ENCODE results near the gene ACY1. TPM values are rescaled to one million over a fixed set of nuclear protein-coding genes. Genes with fewer than 3 reads are reported as not detected.

The ACY1 gene
- total RNA-seq, 2 experiments from 2014 or later = 3.3 to 4.0 TPM

GRCh38 chr3:52010431-52010830 lies 27.1 kb downstream of the ACY1 start:
- Histone ChIP-seq H2AFZ (ENCODE audit: low read length) (no peak overlapping the region), H3K9me2 (ENCODE audit: insufficient read depth, low read length) (no peaks in the 10 kb centered on the region), H3K36me3 (ENCODE audit: insufficient read depth, low read length) (no peaks in the 10 kb centered on the region), H3K4me1 (ENCODE audit: insufficient read depth, low read length, poor library complexity, severe bottlenecking) (peaks cover 14% of the 10 kb centered on the region), H3K4me2 (ENCODE audit: low read length) (no peak overlapping the region), H3K9me3 (ENCODE audit: low read length) (no peaks in the 10 kb centered on the region), H4K20me1 (ENCODE audit: insufficient read depth, low read length) (no peaks in the 10 kb centered on the region), H3K79me2 (ENCODE audit: insufficient read depth, low read depth, low read length) (no peaks in the 10 kb centered on the region), H3K4me3 (ENCODE audit: low read depth, low read length, poor library complexity, severe bottlenecking) (no peak overlapping the region), H3K27ac (ENCODE audit: low read depth, low read length, poor library complexity, severe bottlenecking) (no peak overlapping the region)
- no TSS peak for BruUV-seq (replicated peaks)
- no peak for DNase-seq (ENCODE audit: low spot score)
- intact Hi-C loops (cut with micrococcal nuclease; ENCODE audit: unreplicated experiment) = no loop called here
- ChIA-PET POLR2A (no interaction called here), CTCF (ENCODE audit: unreplicated experiment) (no interaction called here)
- no peak for TF ChIP-seq EZH2phosphoT487 (IDR thresholded peaks at IDR 0.05; ENCODE audit: borderline replicate concordance, low read depth, low read length)
- TF ChIP-seq, protein P1, sequence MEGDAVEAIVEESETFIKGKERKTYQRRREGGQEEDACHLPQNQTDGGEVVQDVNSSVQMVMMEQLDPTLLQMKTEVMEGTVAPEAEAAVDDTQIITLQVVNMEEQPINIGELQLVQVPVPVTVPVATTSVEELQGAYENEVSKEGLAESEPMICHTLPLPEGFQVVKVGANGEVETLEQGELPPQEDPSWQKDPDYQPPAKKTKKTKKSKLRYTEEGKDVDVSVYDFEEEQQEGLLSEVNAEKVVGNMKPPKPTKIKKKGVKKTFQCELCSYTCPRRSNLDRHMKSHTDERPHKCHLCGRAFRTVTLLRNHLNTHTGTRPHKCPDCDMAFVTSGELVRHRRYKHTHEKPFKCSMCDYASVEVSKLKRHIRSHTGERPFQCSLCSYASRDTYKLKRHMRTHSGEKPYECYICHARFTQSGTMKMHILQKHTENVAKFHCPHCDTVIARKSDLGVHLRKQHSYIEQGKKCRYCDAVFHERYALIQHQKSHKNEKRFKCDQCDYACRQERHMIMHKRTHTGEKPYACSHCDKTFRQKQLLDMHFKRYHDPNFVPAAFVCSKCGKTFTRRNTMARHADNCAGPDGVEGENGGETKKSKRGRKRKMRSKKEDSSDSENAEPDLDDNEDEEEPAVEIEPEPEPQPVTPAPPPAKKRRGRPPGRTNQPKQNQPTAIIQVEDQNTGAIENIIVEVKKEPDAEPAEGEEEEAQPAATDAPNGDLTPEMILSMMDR (conservative IDR thresholded peaks at IDR 0.05; ENCODE audit: low read length) = no peak

DNA sequence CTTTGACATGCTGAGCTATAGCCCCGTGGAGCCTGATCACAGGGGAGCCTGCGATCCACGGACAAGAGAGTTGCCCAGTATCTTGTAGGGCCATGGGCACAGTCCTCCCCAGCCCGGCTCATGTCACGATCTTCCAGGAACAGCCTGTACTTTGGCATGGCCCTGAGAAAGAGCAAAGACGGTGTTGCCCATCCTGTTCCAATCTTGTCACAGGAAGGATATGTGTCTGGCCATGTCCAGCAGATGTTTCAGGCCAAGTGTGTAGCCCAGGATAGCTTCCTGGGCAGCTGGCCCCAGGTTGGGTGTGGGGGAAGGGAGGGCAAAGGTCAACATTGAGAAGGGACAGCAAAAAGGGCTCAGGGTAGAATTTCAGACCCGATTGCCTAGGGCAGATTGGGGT lies 29.4 kb downstream of the ACY1 start:
- BruUV-seq (replicated peaks) = no TSS peak
- Histone ChIP-seq H3K9me2 (ENCODE audit: insufficient read depth, low read length) (no peaks in the 10 kb centered on the region), H3K4me1 (ENCODE audit: insufficient read depth, low read length, poor library complexity, severe bottlenecking) (peaks cover 8% of the 10 kb centered on the region), H3K79me2 (ENCODE audit: insufficient read depth, low read depth, low read length) (no peaks in the 10 kb centered on the region), H4K20me1 (ENCODE audit: insufficient read depth, low read length) (no peaks in the 10 kb centered on the region), H3K4me3 (ENCODE audit: low read depth, low read length, poor library complexity, severe bottlenecking) (no peak overlapping the region), H2AFZ (ENCODE audit: low read length) (no peak overlapping the region), H3K9me3 (ENCODE audit: low read length) (no peaks in the 10 kb centered on the region), H3K4me2 (ENCODE audit: low read length) (no peak overlapping the region), H3K36me3 (ENCODE audit: insufficient read depth, low read length) (no peaks in the 10 kb centered on the region), H3K27ac (ENCODE audit: low read depth, low read length, poor library complexity, severe bottlenecking) (no peak overlapping the region)
- no peak for DNase-seq (ENCODE audit: low spot score)
- intact Hi-C loops (cut with micrococcal nuclease; ENCODE audit: unreplicated experiment) = no loop called here
- ChIA-PET POLR2A (interaction anchor here (2.0 kb wide), 1 partner anchor 13 kb away, joined by 4 read pairs; no protein-coding TSS in a partner anchor), CTCF (ENCODE audit: unreplicated experiment) (no interaction called here)
- no peak for TF ChIP-seq EZH2phosphoT487 (IDR thresholded peaks at IDR 0.05; ENCODE audit: borderline replicate concordance, low read depth, low read length)
- TF ChIP-seq, protein P1 (conservative IDR thresholded peaks at IDR 0.05; ENCODE audit: low read length) = no peak

DNA sequence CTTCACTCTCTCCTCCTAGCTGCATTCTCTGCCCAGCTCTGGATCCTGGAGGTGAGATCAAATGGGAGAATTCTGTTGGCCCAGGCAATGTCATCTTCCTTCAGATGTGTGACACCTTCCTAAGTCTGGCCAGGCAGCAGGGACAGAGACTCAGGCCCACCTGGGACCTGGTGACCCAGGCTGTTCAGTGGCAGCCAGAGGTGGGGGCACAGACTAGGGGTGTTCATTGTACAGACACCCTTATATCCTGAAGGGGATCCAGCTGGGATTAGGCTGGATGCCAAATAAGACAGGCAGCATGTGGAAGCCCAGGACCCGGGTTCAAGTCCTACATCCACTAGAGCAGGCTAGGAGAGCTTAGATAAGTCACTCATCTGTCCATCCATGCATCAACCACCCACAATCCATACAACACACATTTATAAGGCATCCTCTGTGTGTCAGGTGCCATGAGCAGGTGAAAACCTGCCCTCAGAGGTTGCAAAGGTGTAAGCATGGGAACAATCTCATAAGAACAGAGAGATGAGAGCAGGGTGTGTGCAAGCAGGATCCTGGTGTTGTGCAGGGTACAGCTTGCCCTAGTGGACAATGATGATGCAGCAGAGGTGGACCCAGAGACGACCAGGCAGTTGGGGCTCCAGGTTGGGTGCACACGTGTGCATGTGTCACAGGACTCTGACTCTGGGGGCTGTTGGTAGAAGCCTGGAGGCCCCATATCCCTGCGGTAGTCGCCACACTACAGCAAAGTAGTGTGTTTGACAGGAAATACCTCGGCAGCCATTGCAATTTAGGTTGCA lies 30.7 kb downstream of the ACY1 start:
- TF ChIP-seq, protein P1 (conservative IDR thresholded peaks at IDR 0.05; ENCODE audit: low read length) = no peak
- TF ChIP-seq EZH2phosphoT487 (IDR thresholded peaks at IDR 0.05; ENCODE audit: borderline replicate concordance, low read depth, low read length) = no peak
- Histone ChIP-seq H4K20me1 (ENCODE audit: insufficient read depth, low read length) (no peaks in the 10 kb centered on the region), H3K4me3 (ENCODE audit: low read depth, low read length, poor library complexity, severe bottlenecking) (no peak overlapping the region), H3K79me2 (ENCODE audit: insufficient read depth, low read depth, low read length) (no peaks in the 10 kb centered on the region), H3K4me2 (ENCODE audit: low read length) (no peak overlapping the region), H3K27ac (ENCODE audit: low read depth, low read length, poor library complexity, severe bottlenecking) (no peak overlapping the region), H3K9me2 (ENCODE audit: insufficient read depth, low read length) (no peaks in the 10 kb centered on the region), H3K9me3 (ENCODE audit: low read length) (no peaks in the 10 kb centered on the region), H3K4me1 (ENCODE audit: insufficient read depth, low read length, poor library complexity, severe bottlenecking) (peaks cover 8% of the 10 kb centered on the region), H3K36me3 (ENCODE audit: insufficient read depth, low read length) (no peaks in the 10 kb centered on the region), H2AFZ (ENCODE audit: low read length) (no peak overlapping the region)
- no TSS peak for BruUV-seq (replicated peaks)
- no peak for DNase-seq (ENCODE audit: low spot score)
- CTCF ChIA-PET (ENCODE audit: unreplicated experiment) = no interaction called here
- intact Hi-C loops (cut with micrococcal nuclease; ENCODE audit: unreplicated experiment) = no loop called here
- POLR2A ChIA-PET = interaction anchor here (2.0 kb wide), 1 partner anchor 12 kb away, joined by 4 read pairs; no protein-coding TSS in a partner anchor

All from OCI-LY7 (cell line).